PC-9 (cell line): ENCODE measurements around the gene ANXA10. TPM values are rescaled to one million over a fixed set of nuclear protein-coding genes. Genes with fewer than 3 reads are reported as not detected.

Experiments used
- Bru-seq: library from RNA; stranded (reverse); fragments of 400-500 nt; gene quantifications from one replicate; lab custom pipeline; 2021; lab: Mats Ljungman, UMichigan
- BruChase-seq, 2 experiments: library from RNA; stranded (reverse); fragments of 400-500 nt; gene quantifications; one replicate each; lab custom pipeline; 2021; lab: Mats Ljungman, UMichigan
- BruUV-seq: library from RNA; stranded (reverse); fragments of 400-500 nt; replicated peaks from 2 replicates; lab custom pipeline; 2021; lab: Mats Ljungman, UMichigan
- CTCF ChIA-PET: fragments of 300-600 bp; sonication (Branson Sonifier 250); formaldehyde crosslinking; loops from one replicate; lab custom pipeline; 2022; ENCODE audit warnings: antibody characterized with exemption; lab: Charles Lee
- POLR2A ChIA-PET: fragments of 300-600 bp; sonication (Branson Sonifier 250); formaldehyde crosslinking; loops from one replicate; lab custom pipeline; 2022; ENCODE audit warnings: antibody characterized with exemption; ENCODE audit not compliant: unreplicated experiment; lab: Charles Lee
- DNase-seq, 2 experiments: peaks; one replicate each; pipeline versions ENCODE4 v3.0.0 to v3.0.0-alpha.2; 2015 to 2022; ENCODE audit warnings: mixed read lengths in 1 of 2
- H2AFZ ChIP-seq: fragments of 200-600 bp; sonication (generic); 2 replicates; pipeline ENCODE4 v1.8.1; 2017; ENCODE audit warnings: antibody characterized with exemption
- H3F3A ChIP-seq: fragments of 200-600 bp; sonication (generic); 2 replicates; pipeline ENCODE4 v1.8.1; 2017; ENCODE audit warnings: antibody characterized with exemption, mild to moderate bottlenecking, low read depth; ENCODE audit not compliant: insufficient read depth
- H3K27ac ChIP-seq: fragments of 200-600 bp; sonication (generic); 2 replicates; pipeline ENCODE4 v1.6.1; 2016; ENCODE audit warnings: mixed run types
- H3K27me3 ChIP-seq: fragments of 200-600 bp; sonication (generic); 2 replicates; pipeline ENCODE4 v1.6.1; 2016; ENCODE audit warnings: low read depth, mixed run types; ENCODE audit not compliant: insufficient read depth
- H3K36me3 ChIP-seq: fragments of 200-600 bp; sonication (generic); 2 replicates; pipeline ENCODE4 v1.6.1; 2016; ENCODE audit warnings: low read depth, mixed run types
- H3K4me1 ChIP-seq: fragments of 200-600 bp; sonication (generic); replicated peaks from 2 replicates; pipeline ENCODE4 v1.6.1; 2016; ENCODE audit warnings: mixed run types; ENCODE audit not compliant: insufficient read depth
- H3K4me2 ChIP-seq: fragments of 200-600 bp; sonication (generic); 2 replicates; pipeline ENCODE4 v1.6.1; 2017; ENCODE audit warnings: mixed run types
- H3K4me3 ChIP-seq: fragments of 200-600 bp; sonication (generic); 2 replicates; pipeline ENCODE4 v1.6.1; 2016; ENCODE audit warnings: mixed run types
- H3K79me2 ChIP-seq: fragments of 200-600 bp; sonication (generic); 2 replicates; pipeline ENCODE4 v1.6.1; 2017; ENCODE audit warnings: low read depth, mixed run types
- H3K9me2 ChIP-seq: fragments of 200-600 bp; sonication (generic); 2 replicates; pipeline ENCODE4 v1.8.1; 2017; ENCODE audit warnings: mild to moderate bottlenecking; ENCODE audit not compliant: insufficient read depth
- H3K9me3 ChIP-seq: fragments of 200-600 bp; sonication (generic); 2 replicates; pipeline ENCODE4 v1.8.1; 2016; ENCODE audit warnings: low read depth; ENCODE audit not compliant: insufficient read depth
- H4K20me1 ChIP-seq: fragments of 200-600 bp; sonication (generic); 2 replicates; pipeline ENCODE4 v1.8.1; 2017; ENCODE audit not compliant: insufficient read depth
- EZH2 ChIP-seq: fragments of 200-600 bp; sonication (generic); IDR thresholded peaks from 2 replicates; pipeline ENCODE4 v1.8.0; 2017; ENCODE audit warnings: antibody characterized with exemption, low read depth
- intact Hi-C: fragments of 100-400 bp; cut with micrococcal nuclease; formaldehyde crosslinking; loops from one replicate; pipeline ENCODE4 v1.10.0; 2022; ENCODE audit not compliant: unreplicated experiment
- long read RNA-seq: library from polyadenylated mRNA; stranded (forward); transcript quantifications from one replicate; pipeline ENCODE4 v2.0.0, GENCODE V29; 2022
- total RNA-seq: library from RNA; stranded (reverse); gene quantifications from 2 replicates; pipeline ENCODE4 v1.2.3, GENCODE V29; 2021
- TF ChIP-seq, protein P1 (sequence below): fragments of 200-600 bp; sonication (generic); conservative IDR thresholded peaks from 2 replicates; pipeline ENCODE4 v1.6.1; 2017; ENCODE audit warnings: mixed run types, antibody characterized with exemption, mild to moderate bottlenecking, moderate library complexity

The ANXA10 gene, protein sequence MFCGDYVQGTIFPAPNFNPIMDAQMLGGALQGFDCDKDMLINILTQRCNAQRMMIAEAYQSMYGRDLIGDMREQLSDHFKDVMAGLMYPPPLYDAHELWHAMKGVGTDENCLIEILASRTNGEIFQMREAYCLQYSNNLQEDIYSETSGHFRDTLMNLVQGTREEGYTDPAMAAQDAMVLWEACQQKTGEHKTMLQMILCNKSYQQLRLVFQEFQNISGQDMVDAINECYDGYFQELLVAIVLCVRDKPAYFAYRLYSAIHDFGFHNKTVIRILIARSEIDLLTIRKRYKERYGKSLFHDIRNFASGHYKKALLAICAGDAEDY
- 1.1 and 3.0 TPM in 2 replicates for total RNA-seq
- Bru-seq, nascent RNA = percentile 31 among the genes with signal in this experiment
- percentile 14 among the genes with signal in this experiment for BruChase-seq, experiment 1, labeled RNA remaining after a 2-hour chase
- BruChase-seq, experiment 2, labeled RNA remaining after a 6-hour chase = percentile 25 among the genes with signal in this experiment
- long read RNA-seq, partial matches to known transcripts = 1 of 6 reads
- long read RNA-seq, other reads (novel, unspliced or antisense) = 5 of 6 reads

GRCh38 chr4:168092176-168092712 lies at the start of gene ANXA10:
ANXA10 (plus strand) TSS chr4:168092537; CDS start chr4:168092701, 164 bp downstream.
- Histone ChIP-seq H3K9me3 (no peaks in the 10 kb centered on the region; the same call in 1 of the 2 replicates), H3K27ac (no peak within 1 kb of the TSS), H3K9me2 (no peaks in the 10 kb centered on the region), H2AFZ (no peak within 1 kb of the TSS), H4K20me1 (no peaks in the 10 kb centered on the region), H3K4me2 (no peak within 1 kb of the TSS), H3K79me2 (no peaks in the 10 kb centered on the region), H3K4me1 (peaks cover 13% of the 10 kb centered on the region), H3F3A (peaks cover 9% of the 10 kb centered on the region), H3K27me3 (no peaks in the 10 kb centered on the region), H3K4me3 (no peak within 1 kb of the TSS), H3K36me3 (no peaks in the 10 kb centered on the region)
- no peak for DNase-seq
- intact Hi-C loops = no loop called here
- no peak for TF ChIP-seq EZH2
- ChIA-PET CTCF (no interaction called here), POLR2A (no interaction called here)
- no TSS peak for BruUV-seq

- no peak for DNase-seq
- H3K9me2 ChIP-seq = no peaks in the 10 kb centered on the region
- H3K27me3 ChIP-seq = no peaks in the 10 kb centered on the region
- POLR2A ChIA-PET = no interaction called here
- H3K79me2 ChIP-seq = no peaks in the 10 kb centered on the region
- H4K20me1 ChIP-seq = no peaks in the 10 kb centered on the region
- no peak overlapping the region for H3K4me2 ChIP-seq
- H2AFZ ChIP-seq = no peak overlapping the region
- H3K9me3 ChIP-seq = no peaks in the 10 kb centered on the region
- H3K27ac ChIP-seq = no peak overlapping the region
- no peaks in the 10 kb centered on the region for H3K36me3 ChIP-seq
- intact Hi-C loops = no loop called here
- BruUV-seq = no TSS peak
- no peak for TF ChIP-seq EZH2
- TF ChIP-seq, protein P1, sequence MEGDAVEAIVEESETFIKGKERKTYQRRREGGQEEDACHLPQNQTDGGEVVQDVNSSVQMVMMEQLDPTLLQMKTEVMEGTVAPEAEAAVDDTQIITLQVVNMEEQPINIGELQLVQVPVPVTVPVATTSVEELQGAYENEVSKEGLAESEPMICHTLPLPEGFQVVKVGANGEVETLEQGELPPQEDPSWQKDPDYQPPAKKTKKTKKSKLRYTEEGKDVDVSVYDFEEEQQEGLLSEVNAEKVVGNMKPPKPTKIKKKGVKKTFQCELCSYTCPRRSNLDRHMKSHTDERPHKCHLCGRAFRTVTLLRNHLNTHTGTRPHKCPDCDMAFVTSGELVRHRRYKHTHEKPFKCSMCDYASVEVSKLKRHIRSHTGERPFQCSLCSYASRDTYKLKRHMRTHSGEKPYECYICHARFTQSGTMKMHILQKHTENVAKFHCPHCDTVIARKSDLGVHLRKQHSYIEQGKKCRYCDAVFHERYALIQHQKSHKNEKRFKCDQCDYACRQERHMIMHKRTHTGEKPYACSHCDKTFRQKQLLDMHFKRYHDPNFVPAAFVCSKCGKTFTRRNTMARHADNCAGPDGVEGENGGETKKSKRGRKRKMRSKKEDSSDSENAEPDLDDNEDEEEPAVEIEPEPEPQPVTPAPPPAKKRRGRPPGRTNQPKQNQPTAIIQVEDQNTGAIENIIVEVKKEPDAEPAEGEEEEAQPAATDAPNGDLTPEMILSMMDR = no peak
- H3F3A ChIP-seq = no peaks in the 10 kb centered on the region
- no peaks in the 10 kb centered on the region for H3K4me1 ChIP-seq
- H3K4me3 ChIP-seq = no peak overlapping the region
- CTCF ChIA-PET = no interaction called here
These were observed 47.0 kb upstream of the ANXA10 start for GRCh38 chr4:168045354-168045753.

DNA sequence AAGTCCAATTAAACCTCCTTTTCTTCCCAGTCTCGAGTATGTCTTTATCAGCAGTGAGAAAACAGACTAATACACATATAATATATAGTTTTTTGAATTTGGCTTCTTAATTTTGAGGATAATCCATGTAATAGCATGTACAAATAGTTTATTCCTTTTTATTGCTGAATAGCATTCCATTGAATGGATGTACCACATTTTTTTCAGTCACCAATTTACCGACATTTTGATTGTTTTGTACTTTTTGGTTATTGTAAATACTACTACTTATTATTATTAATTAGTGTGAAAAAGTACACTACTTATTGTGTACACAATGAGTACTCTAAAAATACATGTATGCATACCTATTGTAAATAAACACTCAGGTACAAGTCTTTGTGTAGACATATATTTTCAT lies 42.3 kb upstream of the ANXA10 start:
- no peaks in the 10 kb centered on the region for H3K9me3 ChIP-seq
- no peaks in the 10 kb centered on the region for H3K79me2 ChIP-seq
- BruUV-seq = no TSS peak
- H3K4me2 ChIP-seq = no peak overlapping the region
- H3K4me3 ChIP-seq = no peak overlapping the region
- H3K4me1 ChIP-seq = no peaks in the 10 kb centered on the region
- TF ChIP-seq, protein P1 = no peak
- no peak for TF ChIP-seq EZH2
- H3K36me3 ChIP-seq = no peaks in the 10 kb centered on the region
- no peak overlapping the region for H3K27ac ChIP-seq
- no peaks in the 10 kb centered on the region for H3K9me2 ChIP-seq
- H4K20me1 ChIP-seq = no peaks in the 10 kb centered on the region
- POLR2A ChIA-PET = no interaction called here
- CTCF ChIA-PET = no interaction called here
- intact Hi-C loops = no loop called here
- DNase-seq = no peak
- H3F3A ChIP-seq = no peaks in the 10 kb centered on the region
- no peaks in the 10 kb centered on the region for H3K27me3 ChIP-seq
- no peak overlapping the region for H2AFZ ChIP-seq
